CD4-positive, alpha-beta T cell treated with Interferon gamma for 1 hour (primary cell): ENCODE results near the gene PDS5B.
"Not testable (repeated sequence)": the region's sequence is repeated elsewhere in the genome, so short reads cannot be mapped to it uniquely, and the experiment has no call there.

Experiments used
- DNase-seq: peaks from one replicate; pipeline ENCODE4 v3.0.0-alpha.2; 2020

PDS5B gene

GRCh38 chr13:32586080-32586900, at the start of gene PDS5B:
TSS of gene PDS5B (plus strand) at chr13:32586452. CDS start at chr13:32648773, 62,321 bp downstream.
- peak; percentile 96 for DNase-seq

- DNase-seq: peak; percentile 59
Measured at GRCh38 chr13:32537580-32538142, 48.6 kb upstream of the PDS5B start.

GRCh38 chr13:32538143-32538620, 48.1 kb upstream of the PDS5B start:
- no peak for DNase-seq

- DNase-seq: peak; percentile 91
Measured at GRCh38 chr13:32538621-32539246, 47.5 kb upstream of the PDS5B start, which contains the start of gene N4BP2L2. TSS of gene N4BP2L2 (minus strand) at chr13:32538795. CDS start at chr13:32537027, 1,768 bp downstream.

- no peak for DNase-seq
Measured at GRCh38 chr13:32542221-32542620, 44.0 kb upstream of the PDS5B start.

GRCh38 chr13:32545083-32545482, 41.2 kb upstream of the PDS5B start:
- no peak for DNase-seq

GRCh38 chr13:32548837-32549236, 37.4 kb upstream of the PDS5B start:
- DNase-seq: no peak

GRCh38 chr13:32549788-32550187, 36.5 kb upstream of the PDS5B start:
- DNase-seq: no peak

- DNase-seq: no peak
Measured at GRCh38 chr13:32553720-32554119, 32.5 kb upstream of the PDS5B start.

- no peak for DNase-seq
Measured at GRCh38 chr13:32555613-32556012, 30.6 kb upstream of the PDS5B start.

GRCh38 chr13:32560842-32561241, 25.4 kb upstream of the PDS5B start:
- DNase-seq: not testable (repeated sequence)

GRCh38 chr13:32575687-32576086, 10.6 kb upstream of the PDS5B start:
- not testable (repeated sequence) for DNase-seq

GRCh38 chr13:32577032-32577431, 9.2 kb upstream of the PDS5B start:
- DNase-seq: no peak

GRCh38 chr13:32581177-32581786, 5.0 kb upstream of the PDS5B start:
- no peak for DNase-seq

GRCh38 chr13:32582281-32582680, 4.0 kb upstream of the PDS5B start:
- DNase-seq: no peak

- DNase-seq: no peak
Measured at GRCh38 chr13:32582991-32583390, 3.3 kb upstream of the PDS5B start.

- no peak for DNase-seq
Measured at GRCh38 chr13:32585550-32586079, 637 bp upstream of the PDS5B start.

GRCh38 chr13:32587011-32587810, 959 bp downstream of the PDS5B start:
- DNase-seq: peak; percentile 42

- no peak for DNase-seq
Measured at GRCh38 chr13:32587811-32588170, 1.5 kb downstream of the PDS5B start.

- DNase-seq: no peak
Measured at GRCh38 chr13:32588736-32589135, 2.5 kb downstream of the PDS5B start.

- no peak for DNase-seq
Measured at GRCh38 chr13:32589471-32589870, 3.2 kb downstream of the PDS5B start.

- DNase-seq: no peak
Measured at GRCh38 chr13:32590266-32590665, 4.0 kb downstream of the PDS5B start.
